NB4 (cell line): Measurements from ENCODE around the gene MORC1.

Source experiments
- CTCF ChIP-seq: IDR thresholded peaks from one replicate; pipeline ENCODE4 v1.5.1; 2012; ENCODE audit warnings: low read depth, low read length
- MAX ChIP-seq: IDR thresholded peaks from 2 replicates; pipeline ENCODE4 v1.6.1; 2011; ENCODE audit warnings: low read depth, low read length
- MYC ChIP-seq: IDR thresholded peaks from 2 replicates; pipeline ENCODE4 v1.6.1; 2011; ENCODE audit warnings: low read depth, low read length
- POLR2A ChIP-seq: IDR thresholded peaks from 2 replicates; pipeline ENCODE4 v1.6.1; 2011; ENCODE audit warnings: mild to moderate bottlenecking; ENCODE audit not compliant: insufficient read length; ENCODE audit errors: extremely low read depth

GRCh38 chr3:109059264-109059663, 58.7 kb downstream of the MORC1 start:
- no peak for TF ChIP-seq CTCF
- no peak for TF ChIP-seq POLR2A
- no peak for TF ChIP-seq MAX
- TF ChIP-seq MYC = no peak
